GM12801 (cell line): Measurements from ENCODE around the gene PXK.

ENCODE experiments used
- CTCF ChIP-seq: IDR thresholded peaks from one replicate; pipeline ENCODE4 v1.5.1; 2011; ENCODE audit warnings: control low read depth; ENCODE audit not compliant: insufficient read length; ENCODE audit errors: extremely low read depth

The PXK gene

GRCh38 chr3:58326267-58326900 is 6.3 kb upstream of the PXK start:
- TF ChIP-seq CTCF, result no peak

- no peak for TF ChIP-seq CTCF
These were observed 3.4 kb upstream of the PXK start for GRCh38 chr3:58329150-58329921.

- TF ChIP-seq CTCF, result no peak
These were observed 2.7 kb upstream of the PXK start for GRCh38 chr3:58329922-58330413.

- no peak for TF ChIP-seq CTCF
These were observed 1.0 kb upstream of the PXK start for GRCh38 chr3:58331593-58332152.

GRCh38 chr3:58333206-58334012 is 717 bp downstream of the PXK start:
- TF ChIP-seq CTCF, result no peak

DNA sequence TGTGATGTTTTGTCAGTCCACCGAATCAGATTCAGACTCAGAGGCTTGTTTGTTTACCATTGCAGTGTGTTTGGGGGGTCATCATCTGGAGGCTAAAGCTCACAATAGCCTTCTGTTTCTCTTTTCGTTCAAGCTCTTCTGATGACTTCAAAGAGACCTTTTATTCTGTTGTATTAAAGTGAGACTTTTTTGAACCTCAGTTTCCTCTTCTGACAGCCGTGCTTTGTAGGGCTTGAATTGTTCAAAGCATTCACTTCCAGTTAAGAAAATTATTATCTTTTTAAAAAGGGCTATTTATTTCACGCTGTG is 1.3 kb downstream of the PXK start:
- no peak for TF ChIP-seq CTCF

DNA sequence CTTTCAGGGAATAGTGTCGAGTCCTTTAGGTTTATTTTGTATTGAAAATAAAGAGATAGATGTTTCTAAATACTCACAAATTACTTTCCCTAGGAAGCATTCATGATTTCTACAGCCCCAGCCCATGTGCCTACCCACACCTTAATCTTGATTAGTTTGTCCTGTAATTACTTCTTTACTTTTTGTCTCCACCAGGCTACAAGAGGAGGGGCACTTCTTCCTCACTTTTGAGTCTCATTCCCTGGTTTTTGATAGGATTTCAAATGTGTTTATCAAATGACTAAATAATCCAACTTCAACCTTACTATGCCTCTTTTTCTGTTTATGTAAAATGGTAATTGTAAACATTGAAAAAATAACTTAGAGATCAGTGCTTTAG is 1.8 kb downstream of the PXK start:
- no peak for TF ChIP-seq CTCF
